ENCODE data around the gene WDFY1. TPM values are rescaled to one million over a fixed set of nuclear protein-coding genes. Genes with fewer than 3 reads are reported as not detected.

Gene WDFY1
- total RNA-seq, 4 donors from 2014 or later, result 19.4 to 29.2 (median 24.7) TPM

DNA sequence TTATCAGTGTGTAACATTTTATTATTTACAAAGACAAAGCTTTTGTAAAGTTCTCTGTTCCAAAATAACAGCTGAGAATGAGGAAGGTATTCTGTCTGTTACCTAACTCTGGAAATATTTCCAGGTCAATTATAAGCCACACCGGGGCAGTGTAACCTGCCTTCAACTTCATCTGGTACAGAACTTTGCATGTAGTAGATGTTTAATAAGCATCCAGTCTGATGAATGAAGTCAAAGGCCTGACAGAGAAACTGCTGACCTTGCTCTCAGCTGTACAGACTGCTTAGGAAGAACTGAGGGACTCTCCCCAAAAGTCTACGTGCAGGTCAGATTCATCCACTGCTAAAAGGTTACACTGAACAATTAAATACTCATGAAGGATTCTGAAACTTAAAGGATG, 43.3 kb downstream of the WDFY1 start:
- intact Hi-C loops (cut with DNase I), result no loop called here
- WGBS, result 79% methylated on average over 2 of the region's 2 CpGs
- H3K4me1 ChIP-seq, result no peaks in the 10 kb centered on the region

DNA sequence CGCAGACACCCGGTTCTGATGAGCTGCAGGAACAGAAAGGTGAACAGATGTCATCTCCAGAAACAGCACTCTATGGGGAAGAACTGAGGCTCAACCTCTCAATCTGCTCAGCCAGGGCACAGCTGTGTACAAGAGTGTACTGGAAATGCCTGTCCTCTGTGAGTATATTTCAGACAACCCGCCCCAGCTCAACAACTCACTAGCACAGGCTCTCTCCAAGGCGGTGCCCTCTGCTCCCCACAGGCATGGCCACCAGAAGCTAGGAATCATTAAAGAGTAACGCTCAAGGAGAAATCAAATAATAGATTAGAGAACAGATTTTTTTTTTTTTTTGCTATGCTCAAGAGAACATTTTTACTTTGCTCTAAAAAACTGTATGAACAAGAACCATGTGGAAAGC, 43.8 kb downstream of the WDFY1 start:
- DNase-seq (ENCODE audit: extremely low spot score), result no peak
- no peaks in the 10 kb centered on the region for H3K27me3 ChIP-seq
- H3K4me1 ChIP-seq, result no peaks in the 10 kb centered on the region
- 72% methylated on average over 5 of the region's 5 CpGs for WGBS
- intact Hi-C loops (cut with DNase I), result no loop called here
- no peaks in the 10 kb centered on the region for H3K9me3 ChIP-seq
- no peak overlapping the region for H3K27ac ChIP-seq (replicated peaks in 1 of 4)
- peaks cover 30 to 75% (median 49%) of the 10 kb centered on the region in 4 donors for H3K36me3 ChIP-seq
- TF ChIP-seq POLR2AphosphoS5 (IDR thresholded peaks at IDR 0.05), result no peak
- no peak for TF ChIP-seq POLR2A (IDR thresholded peaks at IDR 0.05; ENCODE audit: low read depth)
- no peak for TF ChIP-seq EP300 (IDR thresholded peaks at IDR 0.05)
- TF ChIP-seq, protein P1, sequence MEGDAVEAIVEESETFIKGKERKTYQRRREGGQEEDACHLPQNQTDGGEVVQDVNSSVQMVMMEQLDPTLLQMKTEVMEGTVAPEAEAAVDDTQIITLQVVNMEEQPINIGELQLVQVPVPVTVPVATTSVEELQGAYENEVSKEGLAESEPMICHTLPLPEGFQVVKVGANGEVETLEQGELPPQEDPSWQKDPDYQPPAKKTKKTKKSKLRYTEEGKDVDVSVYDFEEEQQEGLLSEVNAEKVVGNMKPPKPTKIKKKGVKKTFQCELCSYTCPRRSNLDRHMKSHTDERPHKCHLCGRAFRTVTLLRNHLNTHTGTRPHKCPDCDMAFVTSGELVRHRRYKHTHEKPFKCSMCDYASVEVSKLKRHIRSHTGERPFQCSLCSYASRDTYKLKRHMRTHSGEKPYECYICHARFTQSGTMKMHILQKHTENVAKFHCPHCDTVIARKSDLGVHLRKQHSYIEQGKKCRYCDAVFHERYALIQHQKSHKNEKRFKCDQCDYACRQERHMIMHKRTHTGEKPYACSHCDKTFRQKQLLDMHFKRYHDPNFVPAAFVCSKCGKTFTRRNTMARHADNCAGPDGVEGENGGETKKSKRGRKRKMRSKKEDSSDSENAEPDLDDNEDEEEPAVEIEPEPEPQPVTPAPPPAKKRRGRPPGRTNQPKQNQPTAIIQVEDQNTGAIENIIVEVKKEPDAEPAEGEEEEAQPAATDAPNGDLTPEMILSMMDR (IDR thresholded peaks at IDR 0.05), result no peak
- no peak overlapping the region for H3K4me3 ChIP-seq

More for the DNA sequence above, 43.3 kb downstream of the WDFY1 start:
- no peak overlapping the region for H3K27ac ChIP-seq (replicated peaks in 1 of 4)
- no peaks in the 10 kb centered on the region for H3K27me3 ChIP-seq
- H3K9me3 ChIP-seq, result no peaks in the 10 kb centered on the region
- peaks cover 30 to 75% (median 46%) of the 10 kb centered on the region in 4 donors for H3K36me3 ChIP-seq
- TF ChIP-seq POLR2AphosphoS5 (IDR thresholded peaks at IDR 0.05) (no peak), EP300 (IDR thresholded peaks at IDR 0.05) (no peak), POLR2A (IDR thresholded peaks at IDR 0.05; ENCODE audit: low read depth) (no peak)
- TF ChIP-seq, protein P1 (IDR thresholded peaks at IDR 0.05), result no peak
- no peak for DNase-seq (ENCODE audit: extremely low spot score)
- no peak overlapping the region for H3K4me3 ChIP-seq

DNA sequence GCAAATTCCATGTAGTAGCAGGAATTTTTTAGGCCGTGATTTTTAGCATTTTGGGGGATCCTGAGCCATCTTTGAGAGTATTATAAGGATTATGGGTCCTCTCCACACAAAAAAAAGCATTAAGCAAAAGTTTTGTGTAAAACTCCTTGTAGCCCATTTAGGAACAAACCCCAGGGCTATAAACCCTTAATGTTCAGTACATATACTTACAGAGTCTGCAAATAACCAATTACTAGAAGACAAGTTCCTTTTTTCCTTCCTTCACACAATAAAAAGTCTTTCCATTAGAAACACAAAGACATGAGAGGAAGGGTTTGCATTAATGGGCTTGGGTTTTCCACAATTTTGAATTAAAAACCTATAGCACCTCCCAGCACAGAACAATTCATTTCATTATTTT, 44.6 kb downstream of the WDFY1 start:
- 86% methylated on average over 1 of the region's 1 CpG for WGBS
- Histone ChIP-seq H3K27me3 (no peaks in the 10 kb centered on the region), H3K4me3 (no peak overlapping the region), H3K27ac (replicated peaks in 1 of 4) (no peak overlapping the region), H3K9me3 (no peaks in the 10 kb centered on the region), H3K4me1 (no peaks in the 10 kb centered on the region), H3K36me3 (peaks cover 33 to 72% (median 50%) of the 10 kb centered on the region in 4 donors)
- no peak for TF ChIP-seq POLR2AphosphoS5 (IDR thresholded peaks at IDR 0.05)
- TF ChIP-seq, protein P1 (IDR thresholded peaks at IDR 0.05), result no peak
- no peak for TF ChIP-seq POLR2A (IDR thresholded peaks at IDR 0.05; ENCODE audit: low read depth)
- TF ChIP-seq EP300 (IDR thresholded peaks at IDR 0.05), result no peak
- no peak for DNase-seq (ENCODE audit: extremely low spot score)
- intact Hi-C loops (cut with DNase I), result no loop called here

DNA sequence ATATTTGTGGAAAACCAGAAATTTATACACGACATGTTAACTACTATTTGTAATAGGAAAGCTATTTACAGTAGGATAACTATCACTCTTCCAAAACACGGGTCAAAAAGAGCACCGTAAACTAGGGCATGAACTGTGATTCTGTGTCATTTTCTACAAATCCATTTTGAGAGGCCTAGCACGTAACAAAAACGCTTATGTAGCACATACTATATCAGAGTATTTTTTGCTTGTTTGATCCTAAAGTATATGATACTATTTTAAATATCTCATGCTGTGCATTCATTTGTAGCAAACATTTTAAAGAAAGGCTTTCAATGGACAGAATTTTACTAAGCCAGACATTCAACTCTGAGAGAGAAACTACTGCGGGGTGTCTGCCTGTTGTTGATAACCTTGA, 45.1 kb downstream of the WDFY1 start:
- Histone ChIP-seq H3K4me1 (no peaks in the 10 kb centered on the region), H3K27ac (replicated peaks in 1 of 4) (no peak overlapping the region), H3K9me3 (no peaks in the 10 kb centered on the region), H3K4me3 (no peak overlapping the region), H3K27me3 (no peaks in the 10 kb centered on the region), H3K36me3 (peaks cover 37 to 72% (median 50%) of the 10 kb centered on the region in 4 donors)
- DNase-seq (ENCODE audit: extremely low spot score), result no peak
- TF ChIP-seq, protein P1 (IDR thresholded peaks at IDR 0.05), result no peak
- TF ChIP-seq POLR2AphosphoS5 (IDR thresholded peaks at IDR 0.05) (no peak), EP300 (IDR thresholded peaks at IDR 0.05) (no peak), POLR2A (IDR thresholded peaks at IDR 0.05; ENCODE audit: low read depth) (no peak)
- 95% methylated on average over 6 of the region's 6 CpGs for WGBS
- intact Hi-C loops (cut with DNase I), result no loop called here

Measured in esophagus muscularis mucosa (tissue), 4 donors.